Tibial nerve (tissue), 4 donors: ENCODE data around the gene C2orf76.

ENCODE experiments used
- EP300 ChIP-seq, 2 donors: sonication (generic); formaldehyde crosslinking; IDR thresholded peaks; one replicate each; pipeline ENCODE4 v1.6.1; 2017; ENCODE audit warnings: antibody characterized with exemption in 2 of 2, mild to moderate bottlenecking in 1 of 2
- POLR2A ChIP-seq, 2 donors: fragments of 450-650 bp; IDR thresholded peaks; one replicate each; pipeline ENCODE4 v1.6.1; 2017; ENCODE audit warnings: antibody characterized with exemption in 2 of 2, mild to moderate bottlenecking in 2 of 2, moderate library complexity in 2 of 2
- TF ChIP-seq, protein P1 (sequence below), 5 experiments: fragments of 200-600 bp in 3 of 5; fragments of 450-650 bp in 2 of 5; sonication (generic) in 3 of 5; IDR thresholded peaks; one replicate each; pipeline ENCODE4 v1.5.1; 2016 to 2019; ENCODE audit warnings: antibody characterized with exemption in 5 of 5, mild to moderate bottlenecking in 3 of 5, moderate library complexity in 2 of 5

DNA sequence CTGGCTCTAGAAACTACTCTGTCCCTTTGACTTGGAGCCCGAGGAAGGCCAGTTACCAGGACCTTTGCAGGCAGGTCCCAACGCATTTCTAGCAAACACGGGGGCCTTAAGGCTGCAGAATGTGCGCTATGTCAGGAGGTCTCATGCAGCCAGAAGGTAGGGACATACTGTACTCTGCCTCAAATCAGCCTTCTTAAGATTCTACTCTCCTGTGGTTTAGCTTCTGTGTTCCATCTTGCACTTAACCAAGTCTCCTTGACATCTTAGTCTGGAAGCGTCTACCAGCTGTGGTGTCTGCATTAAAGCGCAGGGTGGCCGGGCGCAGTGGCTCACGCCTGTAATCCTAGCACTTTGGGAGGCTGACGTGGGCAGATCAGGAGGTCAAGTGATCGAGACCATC lies 77.5 kb downstream of the C2orf76 start:
- TF ChIP-seq, protein P1, sequence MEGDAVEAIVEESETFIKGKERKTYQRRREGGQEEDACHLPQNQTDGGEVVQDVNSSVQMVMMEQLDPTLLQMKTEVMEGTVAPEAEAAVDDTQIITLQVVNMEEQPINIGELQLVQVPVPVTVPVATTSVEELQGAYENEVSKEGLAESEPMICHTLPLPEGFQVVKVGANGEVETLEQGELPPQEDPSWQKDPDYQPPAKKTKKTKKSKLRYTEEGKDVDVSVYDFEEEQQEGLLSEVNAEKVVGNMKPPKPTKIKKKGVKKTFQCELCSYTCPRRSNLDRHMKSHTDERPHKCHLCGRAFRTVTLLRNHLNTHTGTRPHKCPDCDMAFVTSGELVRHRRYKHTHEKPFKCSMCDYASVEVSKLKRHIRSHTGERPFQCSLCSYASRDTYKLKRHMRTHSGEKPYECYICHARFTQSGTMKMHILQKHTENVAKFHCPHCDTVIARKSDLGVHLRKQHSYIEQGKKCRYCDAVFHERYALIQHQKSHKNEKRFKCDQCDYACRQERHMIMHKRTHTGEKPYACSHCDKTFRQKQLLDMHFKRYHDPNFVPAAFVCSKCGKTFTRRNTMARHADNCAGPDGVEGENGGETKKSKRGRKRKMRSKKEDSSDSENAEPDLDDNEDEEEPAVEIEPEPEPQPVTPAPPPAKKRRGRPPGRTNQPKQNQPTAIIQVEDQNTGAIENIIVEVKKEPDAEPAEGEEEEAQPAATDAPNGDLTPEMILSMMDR (IDR thresholded peaks at IDR 0.05) = no peak
- TF ChIP-seq POLR2A (IDR thresholded peaks at IDR 0.05) = no peak
- TF ChIP-seq EP300 (IDR thresholded peaks at IDR 0.05) = no peak
